ENCODE data around the gene HDAC1.

HDAC1 gene

GRCh38 chr1:32363713-32364112 lies 71.8 kb downstream of the HDAC1 start:
- POLR2A ChIA-PET: interaction anchor here (0.6 to 1.9 kb wide), 2 partner anchors 14 to 42 kb away, joined by 4 read pairs; no protein-coding TSS in a partner anchor

GRCh38 chr1:32364836-32365235 lies 73.0 kb downstream of the HDAC1 start:
- TF ChIP-seq TARDBP (IDR thresholded peaks at IDR 0.05) (no peak), L3MBTL2 (conservative IDR thresholded peaks at IDR 0.05) (no peak), ZNF384 (IDR thresholded peaks at IDR 0.05) (no peak), FOXK2 (IDR thresholded peaks at IDR 0.05) (no peak), FOXA1 (IDR thresholded peaks at IDR 0.05) (no peak), SP1 (IDR thresholded peaks at IDR 0.05) (no peak), FOXM1 (IDR thresholded peaks at IDR 0.05; ENCODE audit: borderline replicate concordance) (no peak), CTBP1 (IDR thresholded peaks at IDR 0.05; ENCODE audit: borderline replicate concordance) (no peak), NFRKB (IDR thresholded peaks at IDR 0.05) (no peak), BHLHE40 (IDR thresholded peaks at IDR 0.05; ENCODE audit: borderline replicate concordance) (no peak), LEF1 (IDR thresholded peaks at IDR 0.05; ENCODE audit: borderline replicate concordance) (no peak)
- ChIA-PET CTCF (no interaction called here), POLR2A (interaction anchor here (1.7 kb wide), 1 partner anchor 12 kb away, joined by 4 read pairs; no protein-coding TSS in a partner anchor)
- no peak for DNase-seq (ENCODE audit: extremely low spot score)

More at GRCh38 chr1:32363713-32364112, 71.8 kb downstream of the HDAC1 start:
- DNase-seq (ENCODE audit: extremely low spot score): no peak
- CTCF ChIA-PET: interaction anchor here (1.0 kb wide), 1 partner anchor 148 kb away, joined by 4 read pairs; no protein-coding TSS in a partner anchor
- TF ChIP-seq BHLHE40 (IDR thresholded peaks at IDR 0.05; ENCODE audit: borderline replicate concordance) (no peak), PKNOX1 (IDR thresholded peaks at IDR 0.05) (no peak), ZNF384 (IDR thresholded peaks at IDR 0.05) (no peak), ELF4 (IDR thresholded peaks at IDR 0.05) (no peak), FOXM1 (IDR thresholded peaks at IDR 0.05; ENCODE audit: borderline replicate concordance) (no peak), TARDBP (IDR thresholded peaks at IDR 0.05) (no peak), LEF1 (IDR thresholded peaks at IDR 0.05; ENCODE audit: borderline replicate concordance) (no peak), HDGF (IDR thresholded peaks at IDR 0.05; ENCODE audit: borderline replicate concordance) (no peak), FOXA1 (IDR thresholded peaks at IDR 0.05) (no peak), CTBP1 (IDR thresholded peaks at IDR 0.05; ENCODE audit: borderline replicate concordance) (no peak), FOXK2 (IDR thresholded peaks at IDR 0.05) (no peak)

DNA sequence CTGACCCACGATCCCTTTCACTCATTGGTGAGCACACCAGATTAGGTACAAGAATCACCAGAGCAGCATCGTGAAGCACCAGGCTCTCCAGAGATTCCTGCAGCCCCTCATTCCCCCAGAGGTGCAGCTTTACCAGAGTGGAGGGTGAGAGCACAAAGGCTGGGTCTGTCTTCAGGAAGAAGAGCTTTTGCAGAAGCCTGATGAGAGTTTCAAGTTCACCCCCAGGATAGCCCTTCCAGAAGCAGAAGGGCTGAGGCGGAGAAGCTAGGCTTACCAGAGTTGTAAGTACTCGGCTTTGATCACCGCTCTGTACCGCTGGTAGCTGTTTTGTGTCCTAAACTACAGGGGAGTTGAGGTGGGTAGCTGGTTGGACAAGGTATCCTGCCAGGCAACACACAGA lies 73.6 kb downstream of the HDAC1 start:
- TF ChIP-seq FOXK2 (IDR thresholded peaks at IDR 0.05) (no peak), ZNF384 (IDR thresholded peaks at IDR 0.05) (no peak), ELF4 (IDR thresholded peaks at IDR 0.05) (no peak), CTBP1 (IDR thresholded peaks at IDR 0.05; ENCODE audit: borderline replicate concordance) (no peak), TARDBP (IDR thresholded peaks at IDR 0.05) (no peak), BHLHE40 (IDR thresholded peaks at IDR 0.05; ENCODE audit: borderline replicate concordance) (no peak), ARNT (IDR thresholded peaks at IDR 0.05) (no peak), PKNOX1 (IDR thresholded peaks at IDR 0.05) (no peak), HDGF (IDR thresholded peaks at IDR 0.05; ENCODE audit: borderline replicate concordance) (no peak), SP1 (IDR thresholded peaks at IDR 0.05) (no peak), NFRKB (IDR thresholded peaks at IDR 0.05) (no peak), FOXA1 (IDR thresholded peaks at IDR 0.05) (no peak), FOXM1 (IDR thresholded peaks at IDR 0.05; ENCODE audit: borderline replicate concordance) (no peak), SUZ12 (IDR thresholded peaks at IDR 0.05) (no peak), LEF1 (IDR thresholded peaks at IDR 0.05; ENCODE audit: borderline replicate concordance) (no peak), L3MBTL2 (conservative IDR thresholded peaks at IDR 0.05) (no peak)
- POLR2A ChIA-PET: interaction anchor here (0.9 to 1.7 kb wide), 3 partner anchors 13 to 29 kb away, joined by 3 to 4 read pairs (median 4); partner anchors contain the start of gene BSDC1
- no peak for DNase-seq (ENCODE audit: extremely low spot score)
- CTCF ChIA-PET: no interaction called here

DNA sequence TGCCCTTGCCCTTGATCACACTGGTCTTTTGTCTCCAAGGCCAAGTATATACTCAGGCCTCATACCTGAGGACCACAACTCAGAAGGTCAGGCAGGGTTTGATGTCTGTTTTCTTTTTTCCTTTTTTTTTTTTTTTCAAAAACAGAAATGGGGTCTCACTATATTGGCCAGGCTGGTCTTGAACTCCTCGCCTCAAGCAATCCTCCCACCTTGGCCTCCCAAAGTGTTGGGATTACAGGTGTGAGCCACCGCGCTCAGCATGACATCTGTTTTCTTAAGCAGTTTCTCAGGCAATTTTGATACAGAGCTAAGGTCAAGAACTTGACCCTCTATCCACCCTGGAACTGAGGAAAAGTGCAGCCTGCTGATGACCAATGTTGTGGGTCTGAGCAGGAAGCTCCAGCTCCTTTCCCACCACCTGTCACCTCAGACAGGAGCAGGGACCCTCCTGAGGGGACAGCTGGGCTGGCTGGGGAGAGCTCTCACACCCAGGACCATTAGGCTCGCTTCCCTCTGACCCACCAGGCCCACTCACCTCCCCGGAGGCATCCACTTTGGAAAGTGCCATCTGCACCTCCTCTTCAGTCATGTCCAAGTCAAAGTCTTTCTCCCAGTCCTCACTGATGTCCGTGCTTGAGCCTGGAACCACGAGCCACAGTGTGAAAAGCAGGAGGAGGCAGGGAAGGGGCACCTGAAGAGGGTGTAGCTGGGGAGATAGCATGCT lies 76.2 kb downstream of the HDAC1 start:
- TF ChIP-seq FOXM1 (IDR thresholded peaks at IDR 0.05; ENCODE audit: borderline replicate concordance): no peak
- TF ChIP-seq LEF1 (IDR thresholded peaks at IDR 0.05; ENCODE audit: borderline replicate concordance): no peak
- no peak for TF ChIP-seq BHLHE40 (IDR thresholded peaks at IDR 0.05; ENCODE audit: borderline replicate concordance)
- TF ChIP-seq L3MBTL2 (conservative IDR thresholded peaks at IDR 0.05): no peak
- TF ChIP-seq SP1 (IDR thresholded peaks at IDR 0.05): no peak
- TF ChIP-seq ZNF384 (IDR thresholded peaks at IDR 0.05): no peak
- TF ChIP-seq CTBP1 (IDR thresholded peaks at IDR 0.05; ENCODE audit: borderline replicate concordance): no peak
- no peak for TF ChIP-seq HDGF (IDR thresholded peaks at IDR 0.05; ENCODE audit: borderline replicate concordance)
- no peak for TF ChIP-seq FOXA1 (IDR thresholded peaks at IDR 0.05)
- TF ChIP-seq NFRKB (IDR thresholded peaks at IDR 0.05): no peak
- ChIA-PET CTCF (interaction anchor here (0.6 kb wide), 1 partner anchor 81 kb away, joined by 3 read pairs; no protein-coding TSS in a partner anchor), POLR2A (interaction anchor here (1.0 to 1.4 kb wide), 3 partner anchors 11 to 26 kb away, joined by 4 to 5 read pairs (median 4); partner anchors contain the start of gene BSDC1)
- no peak for DNase-seq (ENCODE audit: extremely low spot score)

GRCh38 chr1:32372149-32372756 lies 80.4 kb downstream of the HDAC1 start:
- CTCF ChIA-PET: interaction anchor here (1.0 kb wide), 1 partner anchor 157 kb away, joined by 4 read pairs; no protein-coding TSS in a partner anchor
- TF ChIP-seq SP1 (IDR thresholded peaks at IDR 0.05): no peak
- no peak for TF ChIP-seq TARDBP (IDR thresholded peaks at IDR 0.05)
- TF ChIP-seq HDGF (IDR thresholded peaks at IDR 0.05; ENCODE audit: borderline replicate concordance): no peak
- no peak for TF ChIP-seq BHLHE40 (IDR thresholded peaks at IDR 0.05; ENCODE audit: borderline replicate concordance)
- no peak for TF ChIP-seq ARNT (IDR thresholded peaks at IDR 0.05)
- TF ChIP-seq CTBP1 (IDR thresholded peaks at IDR 0.05; ENCODE audit: borderline replicate concordance): no peak
- no peak for TF ChIP-seq FOXK2 (IDR thresholded peaks at IDR 0.05)
- TF ChIP-seq SUZ12 (IDR thresholded peaks at IDR 0.05): no peak
- no peak for TF ChIP-seq FOXM1 (IDR thresholded peaks at IDR 0.05; ENCODE audit: borderline replicate concordance)
- TF ChIP-seq L3MBTL2 (conservative IDR thresholded peaks at IDR 0.05): no peak
- no peak for TF ChIP-seq ZNF384 (IDR thresholded peaks at IDR 0.05)
- no peak for DNase-seq (ENCODE audit: extremely low spot score)
- POLR2A ChIA-PET: interaction anchor here (1.5 kb wide), 1 partner anchor 22 kb away, joined by 6 read pairs; the partner anchor contains the start of gene BSDC1
